Keratinocyte (primary cell): ENCODE data around the gene PRKCA. TPM values are rescaled to one million over a fixed set of nuclear protein-coding genes. Genes with fewer than 3 reads are reported as not detected.

Experiments used
- DNase-seq: peaks from one replicate; pipeline ENCODE4 v3.0.0-alpha.2; 2011; ENCODE audit warnings: low read depth, missing footprints, low spot score
- FAIRE-seq: peaks from 2 replicates; lab custom pipeline; 2011; peaks lifted over from hg19 to GRCh38; lab: Jason Lieb, UNC
- H2AFZ ChIP-seq: 2 replicates; pipeline ENCODE4 v1.6.0; 2012; ENCODE audit warnings: low read length, control low read depth, inconsistent platforms; ENCODE audit not compliant: control insufficient read depth
- H3K27ac ChIP-seq: 2 replicates; pipeline ENCODE4 v1.5.1; 2011; ENCODE audit warnings: low read length; ENCODE audit not compliant: control insufficient read depth, insufficient read depth
- H3K27me3 ChIP-seq: 3 replicates; pipeline ENCODE4 v1.6.0; 2011; ENCODE audit warnings: low read length; ENCODE audit not compliant: control insufficient read depth, insufficient read depth; ENCODE audit errors: extremely low read depth
- H3K36me3 ChIP-seq, 2 experiments: 2 replicates in 1 of 2; 3 replicates in 1 of 2; pipeline ENCODE4 v1.5.1; 2011; ENCODE audit warnings: low read length in 2 of 2, mild to moderate bottlenecking in 1 of 2; ENCODE audit not compliant: control insufficient read depth in 2 of 2, insufficient read depth in 2 of 2; ENCODE audit errors: extremely low read depth in 1 of 2
- H3K4me1 ChIP-seq: 3 replicates; pipeline ENCODE4 v1.5.1; 2011; ENCODE audit warnings: low read length; ENCODE audit not compliant: control insufficient read depth, insufficient read depth; ENCODE audit errors: extremely low read depth
- H3K4me2 ChIP-seq: 3 replicates; pipeline ENCODE4 v1.6.0; 2011; ENCODE audit warnings: low read depth, low read length; ENCODE audit not compliant: control insufficient read depth, insufficient read depth; ENCODE audit errors: extremely low read depth
- H3K4me3 ChIP-seq, 3 experiments: fragments of 200-600 bp in 1 of 3; sonication (generic) in 1 of 3; 2 replicates in 2 of 3; 3 replicates in 1 of 3; pipeline ENCODE4 v1.5.1; 2011 to 2016; ENCODE audit warnings: low read length in 3 of 3, mild to moderate bottlenecking in 3 of 3, control low read depth in 2 of 3, inconsistent platforms in 1 of 3, low read depth in 1 of 3, mixed read lengths in 1 of 3, mixed run types in 1 of 3, moderate library complexity in 1 of 3; ENCODE audit not compliant: control insufficient read depth in 2 of 3, insufficient read depth in 2 of 3; ENCODE audit errors: extremely low read depth in 1 of 3
- H3K79me2 ChIP-seq: 2 replicates; pipeline ENCODE4 v1.6.0; 2012; ENCODE audit warnings: low read length; ENCODE audit not compliant: control insufficient read depth, insufficient read depth
- H3K9ac ChIP-seq: 3 replicates; pipeline ENCODE4 v1.6.0; 2011; ENCODE audit warnings: low read length; ENCODE audit not compliant: control insufficient read depth, insufficient read depth; ENCODE audit errors: extremely low read depth
- H3K9me1 ChIP-seq: 3 replicates; pipeline ENCODE4 v1.6.0; 2011; ENCODE audit warnings: low read length; ENCODE audit not compliant: control insufficient read depth, insufficient read depth; ENCODE audit errors: extremely low read depth
- H3K9me3 ChIP-seq: 2 replicates; pipeline ENCODE4 v1.5.1; 2012; ENCODE audit warnings: low read depth, low read length; ENCODE audit not compliant: control insufficient read depth
- H4K20me1 ChIP-seq: 3 replicates; pipeline ENCODE4 v1.6.0; 2011; ENCODE audit warnings: low read length; ENCODE audit not compliant: control insufficient read depth, insufficient read depth; ENCODE audit errors: extremely low read depth
- CTCF ChIP-seq, 3 experiments: IDR thresholded peaks in 1 of 3; conservative IDR thresholded peaks in 1 of 3; optimal IDR thresholded peaks in 1 of 3; 2 replicates in 2 of 3; 3 replicates in 1 of 3; pipeline versions ENCODE3 to v1.5.1; 2011; ENCODE audit warnings: low read length in 3 of 3, mild to moderate bottlenecking in 3 of 3, moderate library complexity in 2 of 3, control low read depth in 1 of 3, inconsistent platforms in 1 of 3; ENCODE audit not compliant: insufficient read depth in 2 of 3; ENCODE audit errors: extremely low read depth in 1 of 3
- EZH2 ChIP-seq: IDR thresholded peaks from one replicate; pipeline ENCODE4 v1.6.1; 2012; ENCODE audit warnings: inconsistent platforms, mild to moderate bottlenecking, low read length, moderate library complexity
- dilution Hi-C: fragments of 300-500 bp; cut with MboI; formaldehyde crosslinking; loops from one replicate; pipeline ENCODE4 v1.7.0; 2020; ENCODE audit warnings: low sequenced_read_pairs; ENCODE audit not compliant: extremely low pct_ligation_motif_present
- polyA plus RNA-seq, 5 experiments: library from polyadenylated mRNA; depleted of rRNA in 3 of 5; stranded (reverse) in 3 of 5; stranded (forward) in 1 of 5; unstranded in 1 of 5; fragments of >200 nt; gene quantifications; 1 replicate in 1 of 5; 2 replicates in 3 of 5; 3 replicates in 1 of 5; pipeline versions ENCODE4 v1.2.1 to v1.2.3, GENCODE V29; 2011 to 2012; ENCODE audit warnings: missing spikeins in 2 of 5, low read depth in 1 of 5, low replicate concordance in 1 of 5

The PRKCA gene
- polyA plus RNA-seq, 1 donor (not counting 4 experiments of a cell fraction or from before 2014, with no cell fraction given), result 3.6 TPM

DNA sequence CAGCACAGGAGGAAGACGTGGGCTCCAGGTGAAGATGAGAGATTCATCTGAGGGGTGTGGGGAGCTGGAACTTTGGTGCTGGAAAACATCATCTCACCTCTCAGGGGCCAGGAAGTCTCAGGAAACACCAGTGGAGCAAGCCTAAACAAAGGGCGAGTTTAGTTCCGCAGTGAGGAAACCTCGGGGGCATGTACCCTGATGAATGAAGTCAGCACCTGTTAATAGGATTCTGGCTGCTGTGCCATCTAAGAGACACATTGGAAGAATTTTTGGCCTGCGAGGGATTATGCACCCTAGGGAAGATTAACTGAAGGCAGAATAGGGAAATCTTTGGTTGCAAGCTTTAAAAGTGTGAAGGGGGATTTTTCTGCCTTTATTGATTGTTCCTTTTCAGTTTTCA, 437.8 kb downstream of the PRKCA start:
- dilution Hi-C loops, result no loop called here
- Histone ChIP-seq H3K9ac (no peak overlapping the region), H3K9me1 (no peaks in the 10 kb centered on the region), H3K79me2 (no peaks in the 10 kb centered on the region), H3K36me3 (no peaks in the 10 kb centered on the region), H3K27ac (no peak overlapping the region), H3K27me3 (no peaks in the 10 kb centered on the region), H4K20me1 (no peaks in the 10 kb centered on the region), H2AFZ (no peak overlapping the region), H3K4me2 (no peak overlapping the region), H3K9me3 (no peaks in the 10 kb centered on the region), H3K4me1 (peaks cover 3% of the 10 kb centered on the region), H3K4me3 (no peak overlapping the region)
- no peak for TF ChIP-seq CTCF (optimal IDR thresholded peaks at IDR 0.05 in 1 of 3, IDR thresholded peaks at IDR 0.05 in 1 of 3, conservative IDR thresholded peaks at IDR 0.05 in 1 of 3; ENCODE audit: extremely low read depth in 1 of 3, insufficient read depth in 2 of 3, low read length in 3 of 3)
- FAIRE-seq (no peak), DNase-seq (no peak)

- H3K4me1 ChIP-seq, result peaks cover 3% of the 10 kb centered on the region
- H4K20me1 ChIP-seq, result no peaks in the 10 kb centered on the region
- no peak overlapping the region for H3K4me2 ChIP-seq
- no peak overlapping the region for H3K27ac ChIP-seq
- FAIRE-seq (no peak), DNase-seq (no peak)
- H3K36me3 ChIP-seq, result no peaks in the 10 kb centered on the region
- dilution Hi-C loops, result no loop called here
- no peaks in the 10 kb centered on the region for H3K27me3 ChIP-seq
- TF ChIP-seq CTCF (optimal IDR thresholded peaks at IDR 0.05 in 1 of 3, IDR thresholded peaks at IDR 0.05 in 1 of 3, conservative IDR thresholded peaks at IDR 0.05 in 1 of 3; ENCODE audit: extremely low read depth in 1 of 3, insufficient read depth in 2 of 3, low read length in 3 of 3) (no peak), EZH2 (no peak)
- H3K4me3 ChIP-seq, result no peak overlapping the region
- no peaks in the 10 kb centered on the region for H3K9me3 ChIP-seq
- H3K9me1 ChIP-seq, result no peaks in the 10 kb centered on the region
- H2AFZ ChIP-seq, result no peak overlapping the region
- H3K79me2 ChIP-seq, result no peaks in the 10 kb centered on the region
- H3K9ac ChIP-seq, result no peak overlapping the region
Observed at GRCh38 chr17:66743511-66743910, 441.1 kb downstream of the PRKCA start.
